ENCODE results near the gene VTN.

The VTN gene

GRCh38 chr17:28381141-28381825 lies 11.2 kb upstream of the VTN start:
- ATAC-seq, result no peak
- TF ChIP-seq GLIS3 (CRISPR knock-in tag; IDR thresholded peaks at IDR 0.05) (no peak), ZNF8 (CRISPR knock-in tag; IDR thresholded peaks at IDR 0.05) (no peak), ESRRG (CRISPR knock-in tag; IDR thresholded peaks at IDR 0.05) (no peak), PATZ1 (CRISPR knock-in tag; IDR thresholded peaks at IDR 0.05; ENCODE audit: borderline replicate concordance) (no peak), CSDC2 (CRISPR knock-in tag; IDR thresholded peaks at IDR 0.05) (no peak), TOX (CRISPR knock-in tag; IDR thresholded peaks at IDR 0.05; ENCODE audit: borderline replicate concordance) (no peak), BACH2 (CRISPR knock-in tag; IDR thresholded peaks at IDR 0.05; ENCODE audit: borderline replicate concordance) (no peak), TSHZ2 (CRISPR knock-in tag; IDR thresholded peaks at IDR 0.05) (no peak), RARB (CRISPR knock-in tag; IDR thresholded peaks at IDR 0.05) (no peak), ZNF70 (CRISPR knock-in tag; IDR thresholded peaks at IDR 0.05) (no peak), ZFP30 (CRISPR knock-in tag; IDR thresholded peaks at IDR 0.05) (no peak)
- TF ChIP-seq, protein P1, sequence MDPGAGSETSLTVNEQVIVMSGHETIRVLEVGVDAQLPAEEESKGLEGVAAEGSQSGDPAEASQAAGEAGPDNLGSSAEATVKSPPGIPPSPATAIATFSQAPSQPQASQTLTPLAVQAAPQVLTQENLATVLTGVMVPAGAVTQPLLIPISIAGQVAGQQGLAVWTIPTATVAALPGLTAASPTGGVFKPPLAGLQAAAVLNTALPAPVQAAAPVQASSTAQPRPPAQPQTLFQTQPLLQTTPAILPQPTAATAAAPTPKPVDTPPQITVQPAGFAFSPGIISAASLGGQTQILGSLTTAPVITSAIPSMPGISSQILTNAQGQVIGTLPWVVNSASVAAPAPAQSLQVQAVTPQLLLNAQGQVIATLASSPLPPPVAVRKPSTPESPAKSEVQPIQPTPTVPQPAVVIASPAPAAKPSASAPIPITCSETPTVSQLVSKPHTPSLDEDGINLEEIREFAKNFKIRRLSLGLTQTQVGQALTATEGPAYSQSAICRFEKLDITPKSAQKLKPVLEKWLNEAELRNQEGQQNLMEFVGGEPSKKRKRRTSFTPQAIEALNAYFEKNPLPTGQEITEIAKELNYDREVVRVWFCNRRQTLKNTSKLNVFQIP (CRISPR knock-in tag; IDR thresholded peaks at IDR 0.05; ENCODE audit: borderline replicate concordance, low read depth), result no peak

DNA sequence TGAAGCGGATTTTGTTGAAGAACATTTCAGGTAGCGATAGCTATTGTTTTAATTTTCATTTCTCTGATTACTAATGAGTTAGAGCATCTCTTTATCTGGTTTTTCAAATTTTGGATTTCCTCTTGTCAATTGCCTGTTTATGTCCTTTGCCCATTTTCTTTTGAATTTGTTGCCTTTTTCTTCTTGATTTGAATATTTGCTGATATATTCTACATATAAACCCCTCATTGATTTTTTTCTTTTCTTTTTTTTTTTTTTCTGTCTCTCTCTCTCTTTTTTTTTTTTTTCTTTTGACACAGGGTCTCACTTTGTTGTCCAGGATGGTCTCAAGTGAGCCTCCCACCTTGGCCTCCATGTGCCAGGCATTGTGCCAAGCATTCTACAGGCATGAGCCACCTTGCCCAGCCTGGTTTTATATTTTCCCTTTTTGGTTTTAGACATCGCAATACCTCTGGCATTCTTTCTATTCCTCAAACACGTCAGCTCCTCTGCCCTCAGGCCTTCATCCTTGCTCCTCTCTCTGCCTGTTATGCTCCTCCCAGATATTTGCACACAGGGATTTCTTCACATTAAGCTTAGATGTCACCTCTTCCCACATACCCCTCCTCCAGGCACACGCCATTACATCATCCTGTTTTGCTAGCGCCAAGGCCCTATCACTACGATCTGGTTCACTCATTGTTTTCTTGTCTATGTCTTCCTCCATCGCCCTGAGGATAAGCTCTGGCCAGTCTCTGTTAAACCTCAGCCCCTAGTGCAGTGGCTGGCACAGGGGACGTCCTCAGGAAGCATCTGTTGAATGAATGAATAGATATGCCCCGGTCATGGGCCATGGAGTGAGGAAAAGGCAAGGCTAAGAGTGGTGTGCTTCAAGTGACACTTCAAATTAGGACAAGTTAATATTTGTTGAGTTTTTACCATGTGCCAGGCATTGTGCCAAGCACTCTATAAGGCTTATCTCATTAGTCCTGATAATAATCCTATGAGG lies 10.0 kb upstream of the VTN start:
- no peak for TF ChIP-seq CSDC2 (CRISPR knock-in tag; IDR thresholded peaks at IDR 0.05)
- TF ChIP-seq TCF4 (CRISPR knock-in tag; IDR thresholded peaks at IDR 0.05; ENCODE audit: borderline replicate concordance), result no peak
- 0 out of 2 replicates have a peak, but pooled peaks have one; percentile 26 for TF ChIP-seq ZFP3 (CRISPR knock-in tag; IDR thresholded peaks at IDR 0.05)
- no peak for TF ChIP-seq ZNF70 (CRISPR knock-in tag; IDR thresholded peaks at IDR 0.05)
- TF ChIP-seq ARNTL (CRISPR knock-in tag; IDR thresholded peaks at IDR 0.05; ENCODE audit: borderline replicate concordance, low read depth), result no peak
- TF ChIP-seq, protein P2, sequence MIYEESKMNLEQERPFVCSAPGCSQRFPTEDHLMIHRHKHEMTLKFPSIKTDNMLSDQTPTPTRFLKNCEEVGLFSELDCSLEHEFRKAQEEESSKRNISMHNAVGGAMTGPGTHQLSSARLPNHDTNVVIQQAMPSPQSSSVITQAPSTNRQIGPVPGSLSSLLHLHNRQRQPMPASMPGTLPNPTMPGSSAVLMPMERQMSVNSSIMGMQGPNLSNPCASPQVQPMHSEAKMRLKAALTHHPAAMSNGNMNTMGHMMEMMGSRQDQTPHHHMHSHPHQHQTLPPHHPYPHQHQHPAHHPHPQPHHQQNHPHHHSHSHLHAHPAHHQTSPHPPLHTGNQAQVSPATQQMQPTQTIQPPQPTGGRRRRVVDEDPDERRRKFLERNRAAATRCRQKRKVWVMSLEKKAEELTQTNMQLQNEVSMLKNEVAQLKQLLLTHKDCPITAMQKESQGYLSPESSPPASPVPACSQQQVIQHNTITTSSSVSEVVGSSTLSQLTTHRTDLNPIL (CRISPR knock-in tag; IDR thresholded peaks at IDR 0.05; ENCODE audit: low read depth), result 0 out of 2 replicates have a peak, but pooled peaks have one; percentile 27
- no peak for TF ChIP-seq PPARA (CRISPR knock-in tag; IDR thresholded peaks at IDR 0.05; ENCODE audit: borderline replicate concordance)
- ATAC-seq, result no peak; the same call in 2 of the 3 replicates

DNA sequence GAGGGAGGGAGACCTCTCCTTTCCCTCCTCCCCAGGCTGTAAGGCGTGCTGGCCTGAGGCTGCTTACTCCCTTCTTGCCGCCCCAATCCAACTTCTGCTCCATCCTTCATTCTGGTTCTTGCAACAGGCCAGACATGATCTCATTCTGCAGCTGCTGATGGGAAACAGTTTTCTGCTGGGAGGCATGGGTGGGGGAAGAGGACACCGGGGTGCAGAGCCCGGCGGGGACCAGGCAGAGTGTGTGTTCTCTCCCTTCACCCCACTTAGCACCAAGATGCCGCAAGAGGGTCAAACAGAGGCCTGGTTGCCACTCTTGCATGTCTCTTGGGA lies 2.8 kb upstream of the VTN start:
- no peak for ATAC-seq
- TF ChIP-seq ZNF70 (CRISPR knock-in tag; IDR thresholded peaks at IDR 0.05), result no peak
- no peak for TF ChIP-seq ZC3H10 (CRISPR knock-in tag; IDR thresholded peaks at IDR 0.05)
- no peak for TF ChIP-seq TSHZ2 (CRISPR knock-in tag; IDR thresholded peaks at IDR 0.05)
- TF ChIP-seq OSR1 (CRISPR knock-in tag; IDR thresholded peaks at IDR 0.05), result no peak
- TF ChIP-seq ZNF8 (CRISPR knock-in tag; IDR thresholded peaks at IDR 0.05), result no peak
- no peak for TF ChIP-seq CSDC2 (CRISPR knock-in tag; IDR thresholded peaks at IDR 0.05)
- no peak for TF ChIP-seq TOX (CRISPR knock-in tag; IDR thresholded peaks at IDR 0.05; ENCODE audit: borderline replicate concordance)
- TF ChIP-seq BACH2 (CRISPR knock-in tag; IDR thresholded peaks at IDR 0.05; ENCODE audit: borderline replicate concordance), result no peak
- no peak for TF ChIP-seq PPARA (CRISPR knock-in tag; IDR thresholded peaks at IDR 0.05; ENCODE audit: borderline replicate concordance)
- TF ChIP-seq ESRRG (CRISPR knock-in tag; IDR thresholded peaks at IDR 0.05), result no peak
- TF ChIP-seq RARB (CRISPR knock-in tag; IDR thresholded peaks at IDR 0.05), result no peak
- TF ChIP-seq ARNTL (CRISPR knock-in tag; IDR thresholded peaks at IDR 0.05; ENCODE audit: borderline replicate concordance, low read depth), result no peak
- no peak for TF ChIP-seq ZFP3 (CRISPR knock-in tag; IDR thresholded peaks at IDR 0.05)
- no peak for TF ChIP-seq ZFP30 (CRISPR knock-in tag; IDR thresholded peaks at IDR 0.05)

All from SK-N-SH treated with all-trans-retinoic acid at 6 μM for 48 hours (cell line).